ENCODE results near the gene SH2D4B. TPM values are rescaled to one million over a fixed set of nuclear protein-coding genes. Genes with fewer than 3 reads are reported as not detected.

SH2D4B gene
- total RNA-seq, 1 donor from 2014 or later: 0.43 TPM

GRCh38 chr10:80588546-80588945 lies 50.8 kb downstream of the SH2D4B start:
- ATAC-seq (peak; percentile 68), DNase-seq (no peak)
- intact Hi-C loops (cut with DNase I): no loop called here
- no peak for TF ChIP-seq CTCF (IDR thresholded peaks at IDR 0.05)
- H3K4me3 ChIP-seq: no peak overlapping the region
- H3K27me3 ChIP-seq: no peaks in the 10 kb centered on the region
- no peaks in the 10 kb centered on the region for H3K36me3 ChIP-seq
- no peak overlapping the region for H3K27ac ChIP-seq
- H3K4me1 ChIP-seq: no peaks in the 10 kb centered on the region
- H3K9me3 ChIP-seq: no peaks in the 10 kb centered on the region

DNA sequence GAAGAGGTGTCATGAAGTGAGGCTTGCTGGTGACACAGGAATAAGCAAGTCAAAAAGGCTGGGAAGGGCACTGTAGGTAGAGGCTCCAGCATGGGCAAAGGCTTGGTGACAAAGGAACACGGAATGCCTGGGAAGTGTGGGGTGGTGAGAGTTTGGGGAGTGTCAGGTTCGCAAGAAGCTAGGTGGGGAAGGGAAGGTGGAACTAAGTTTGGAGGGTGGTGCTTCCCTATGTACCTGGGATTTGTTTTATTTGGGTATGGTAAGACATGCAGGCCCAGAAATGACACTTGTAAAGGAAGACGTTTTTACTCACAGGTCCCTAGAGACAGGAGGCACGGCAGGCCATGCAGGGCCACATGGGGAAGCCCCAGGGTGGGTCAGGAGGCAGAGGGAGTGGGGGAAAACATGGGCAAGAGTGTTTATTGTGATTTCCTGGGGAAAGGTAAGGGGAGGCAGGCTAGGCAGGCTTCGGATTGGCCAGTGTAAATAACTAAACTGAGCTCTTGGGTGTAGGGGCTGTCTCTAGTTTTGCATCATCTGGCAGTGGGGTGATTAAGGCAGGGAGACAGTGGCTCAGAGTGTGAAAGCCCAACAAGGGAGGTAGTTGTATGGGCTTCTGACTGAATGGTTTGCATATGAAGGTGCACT lies 52.1 kb downstream of the SH2D4B start:
- no peak for TF ChIP-seq CTCF (IDR thresholded peaks at IDR 0.05)
- intact Hi-C loops (cut with DNase I): no loop called here
- Histone ChIP-seq H3K4me1 (no peaks in the 10 kb centered on the region), H3K4me3 (no peak overlapping the region), H3K36me3 (no peaks in the 10 kb centered on the region), H3K27me3 (no peaks in the 10 kb centered on the region), H3K9me3 (no peaks in the 10 kb centered on the region), H3K27ac (no peak overlapping the region)
- ATAC-seq: no peak
- DNase-seq: no peak

DNA sequence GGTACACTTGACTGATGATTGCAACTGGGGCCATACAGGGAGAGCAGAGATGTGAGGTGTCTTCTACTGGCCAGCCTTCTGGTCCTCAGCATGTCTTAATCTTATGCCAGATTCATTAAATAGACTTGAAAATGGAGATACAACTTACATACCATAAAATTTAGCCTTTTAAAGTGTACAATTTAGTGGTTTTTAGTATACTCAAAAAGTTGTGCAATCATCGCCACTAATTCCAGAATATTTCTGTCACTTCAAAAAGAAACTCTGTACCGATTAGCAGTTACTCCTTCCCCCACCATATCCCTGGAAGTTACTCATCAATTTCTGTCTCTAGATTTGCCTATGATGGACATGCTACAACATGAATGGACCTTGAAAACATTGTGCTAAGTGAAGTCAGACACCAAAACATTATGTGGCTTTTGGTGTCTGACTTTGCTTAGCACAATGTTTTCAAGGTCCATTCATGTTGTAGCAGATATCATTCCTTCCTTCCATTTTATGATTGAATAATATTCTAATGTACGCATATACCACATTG lies 53.0 kb downstream of the SH2D4B start:
- no peak overlapping the region for H3K4me3 ChIP-seq
- no peaks in the 10 kb centered on the region for H3K36me3 ChIP-seq
- intact Hi-C loops (cut with DNase I): no loop called here
- no peaks in the 10 kb centered on the region for H3K9me3 ChIP-seq
- no peak for ATAC-seq
- no peak for TF ChIP-seq CTCF (IDR thresholded peaks at IDR 0.05)
- no peak overlapping the region for H3K27ac ChIP-seq
- no peaks in the 10 kb centered on the region for H3K4me1 ChIP-seq
- no peaks in the 10 kb centered on the region for H3K27me3 ChIP-seq
- no peak for DNase-seq

DNA sequence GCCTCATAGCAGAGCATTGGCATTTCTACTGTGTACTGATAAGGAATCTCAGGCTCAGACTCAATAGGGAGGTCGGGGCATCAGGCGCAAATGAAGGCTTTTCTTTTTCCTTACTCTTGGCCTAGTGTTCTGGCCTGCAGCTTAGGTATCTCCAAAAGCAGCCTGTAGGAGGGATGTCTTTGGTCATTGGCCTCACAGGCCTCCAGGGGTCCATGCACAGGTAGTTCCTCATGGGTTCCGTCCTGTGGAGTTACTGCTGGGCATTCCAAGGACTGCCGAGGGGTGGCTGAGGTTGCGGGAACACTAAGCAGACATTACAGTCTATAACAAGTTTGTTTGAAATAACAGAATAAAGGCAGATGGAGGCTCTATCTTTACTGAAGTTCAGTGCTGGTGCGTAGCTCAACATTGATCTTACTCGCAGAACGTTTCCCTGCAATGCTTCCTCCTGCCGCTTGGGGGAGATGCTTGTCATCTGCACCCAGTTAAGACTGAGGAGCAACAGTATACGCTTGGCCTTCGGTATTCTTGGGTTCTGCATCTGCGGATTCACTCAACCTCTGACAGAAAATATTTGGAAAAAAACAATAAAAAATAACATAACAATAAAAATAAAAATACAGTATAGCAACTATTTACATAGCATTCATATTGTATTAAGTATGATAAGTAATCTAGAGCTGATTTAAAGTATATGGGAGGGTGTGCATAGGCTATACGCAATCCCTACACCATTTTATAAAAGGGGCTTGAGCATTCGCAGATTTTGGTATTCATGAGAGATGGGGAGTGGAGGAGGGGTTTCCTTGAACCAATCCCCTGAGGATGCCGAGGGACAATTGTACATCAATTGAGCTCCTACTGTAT lies 58.9 kb downstream of the SH2D4B start:
- DNase-seq: no peak
- Histone ChIP-seq H3K4me1 (no peaks in the 10 kb centered on the region), H3K27me3 (no peaks in the 10 kb centered on the region), H3K36me3 (no peaks in the 10 kb centered on the region), H3K4me3 (no peak overlapping the region), H3K9me3 (no peaks in the 10 kb centered on the region), H3K27ac (no peak overlapping the region)
- intact Hi-C loops (cut with DNase I): no loop called here
- ATAC-seq: peak; percentile 75
- peak; percentile 75 for TF ChIP-seq CTCF (IDR thresholded peaks at IDR 0.05)

GRCh38 chr10:80598084-80598798 lies 60.5 kb downstream of the SH2D4B start:
- Histone ChIP-seq H3K36me3 (no peaks in the 10 kb centered on the region), H3K4me1 (no peaks in the 10 kb centered on the region), H3K9me3 (no peaks in the 10 kb centered on the region), H3K27me3 (no peaks in the 10 kb centered on the region), H3K27ac (no peak overlapping the region), H3K4me3 (no peak overlapping the region)
- TF ChIP-seq CTCF (IDR thresholded peaks at IDR 0.05): no peak
- DNase-seq: no peak
- intact Hi-C loops (cut with DNase I): no loop called here
- peak; percentile 60 for ATAC-seq

Data from upper lobe of right lung (tissue), 1 donor.